Measurements from ENCODE around the gene ZBTB24.

- no peak for TF ChIP-seq EZH2 (IDR thresholded peaks at IDR 0.05; ENCODE audit: insufficient read depth, poor library complexity, severe bottlenecking)
- TF ChIP-seq EZH2phosphoT487 (IDR thresholded peaks at IDR 0.05; ENCODE audit: insufficient read depth, low read depth): no peak
Observed at GRCh38 chr6:109449795-109450673, 33.0 kb downstream of the ZBTB24 start.
